MM.1S (cell line): ENCODE results near the gene PTPN2.
A peak's percentile ranks its signal among the peaks of the same experiment; 100 is the strongest.

Source experiments
- DNase-seq: peaks from one replicate; pipeline ENCODE4 v3.0.0-alpha.2; 2015
- H2AFZ ChIP-seq: fragments of 300-600 bp; sonication (generic); 2 replicates; pipeline ENCODE4 v1.6.0; 2016; ENCODE audit warnings: antibody characterized with exemption, low read length
- H3F3A ChIP-seq: fragments of 300-600 bp; sonication (generic); 2 replicates; pipeline ENCODE4 v1.6.1; 2016; ENCODE audit warnings: mild to moderate bottlenecking, antibody characterized with exemption, low read length, moderate library complexity, mixed read lengths; ENCODE audit not compliant: insufficient read depth
- H3K27ac ChIP-seq: fragments of 300-600 bp; sonication (generic); 2 replicates; pipeline ENCODE4 v1.5.1; 2016; ENCODE audit warnings: mild to moderate bottlenecking, low read length
- H3K27me3 ChIP-seq: fragments of 300-600 bp; sonication (generic); replicated peaks from 2 replicates; pipeline ENCODE4 v1.6.0; 2016; ENCODE audit warnings: low read length; ENCODE audit not compliant: insufficient read depth
- H3K36me3 ChIP-seq: fragments of 300-600 bp; sonication (generic); replicated peaks from 2 replicates; pipeline ENCODE4 v1.6.1; 2016; ENCODE audit warnings: mild to moderate bottlenecking, low read length, mixed read lengths; ENCODE audit not compliant: insufficient read depth
- H3K4me1 ChIP-seq: fragments of 300-600 bp; sonication (generic); 2 replicates; pipeline ENCODE4 v1.6.1; 2016; ENCODE audit warnings: low read length, mixed read lengths
- H3K4me2 ChIP-seq: fragments of 300-600 bp; sonication (generic); 2 replicates; pipeline ENCODE4 v1.6.0; 2016; ENCODE audit warnings: low read depth, low read length
- H3K4me3 ChIP-seq: fragments of 300-600 bp; sonication (generic); 2 replicates; pipeline ENCODE4 v1.5.1; 2016; ENCODE audit warnings: low read length, mixed read lengths
- H3K79me2 ChIP-seq: fragments of 300-600 bp; sonication (generic); 2 replicates; pipeline ENCODE4 v1.6.1; 2016; ENCODE audit warnings: mixed run types, low read length, mixed read lengths
- H3K9ac ChIP-seq: fragments of 300-600 bp; sonication (generic); 2 replicates; pipeline ENCODE4 v1.6.1; 2016; ENCODE audit warnings: low read length, mixed read lengths
- H3K9me2 ChIP-seq: fragments of 300-600 bp; sonication (generic); replicated peaks from 2 replicates; pipeline ENCODE4 v1.6.1; 2016; ENCODE audit warnings: mild to moderate bottlenecking, low read length, mixed read lengths; ENCODE audit not compliant: insufficient read depth
- H3K9me3 ChIP-seq: fragments of 300-600 bp; sonication (generic); replicated peaks from 2 replicates; pipeline ENCODE4 v1.6.1; 2016; ENCODE audit warnings: mild to moderate bottlenecking, low read length, mixed read lengths; ENCODE audit not compliant: insufficient read depth
- H4K20me1 ChIP-seq: fragments of 300-600 bp; sonication (generic); 2 replicates; pipeline ENCODE4 v1.6.1; 2016; ENCODE audit warnings: mild to moderate bottlenecking, low read length, moderate library complexity, mixed read lengths; ENCODE audit not compliant: insufficient read depth
- CTCF ChIP-seq: fragments of 300-600 bp; sonication (generic); IDR thresholded peaks from 2 replicates; pipeline ENCODE4 v1.5.1; 2016; ENCODE audit warnings: antibody characterized with exemption, low read length, mixed read lengths
- EZH2 ChIP-seq: fragments of 300-600 bp; sonication (generic); optimal IDR thresholded peaks from 2 replicates; pipeline ENCODE3; 2017; ENCODE audit warnings: low read depth, mild to moderate bottlenecking, antibody characterized with exemption, low read length, mixed read lengths
- EZH2phosphoT487 ChIP-seq: fragments of 300-600 bp; sonication (generic); IDR thresholded peaks from 2 replicates; pipeline ENCODE4 v1.6.1; 2018; ENCODE audit warnings: antibody characterized with exemption, low read length

Gene PTPN2

GRCh38 chr18:12750076-12750714 lies 133.8 kb downstream of the PTPN2 start:
- no peaks in the 10 kb centered on the region for H3K9me2 ChIP-seq
- H3K79me2 ChIP-seq = no peaks in the 10 kb centered on the region
- peak overlapping the region; percentile 15; the same call in 1 of the 2 replicates for H3K9ac ChIP-seq
- H2AFZ ChIP-seq = peak overlapping the region; percentile 84
- H3F3A ChIP-seq = peaks cover 12% of the 10 kb centered on the region
- no peaks in the 10 kb centered on the region for H3K36me3 ChIP-seq
- no peaks in the 10 kb centered on the region for H4K20me1 ChIP-seq
- no peaks in the 10 kb centered on the region for H3K9me3 ChIP-seq
- peak overlapping the region; percentile 11; the same call in 1 of the 2 replicates for H3K4me3 ChIP-seq
- DNase-seq = peak; percentile 94
- H3K4me1 ChIP-seq = peaks cover 15% of the 10 kb centered on the region
- peak overlapping the region; percentile 87 for H3K27ac ChIP-seq
- TF ChIP-seq EZH2 (no peak), EZH2phosphoT487 (no peak), CTCF (no peak)
- H3K4me2 ChIP-seq = peak overlapping the region; percentile 70
- no peaks in the 10 kb centered on the region for H3K27me3 ChIP-seq

GRCh38 chr18:12749121-12749520 lies 134.9 kb downstream of the PTPN2 start:
- no peak for TF ChIP-seq CTCF
- TF ChIP-seq EZH2phosphoT487 = no peak
- no peak for TF ChIP-seq EZH2
- Histone ChIP-seq H3K36me3 (no peaks in the 10 kb centered on the region), H3K27ac (no peak overlapping the region), H3K27me3 (no peaks in the 10 kb centered on the region), H3F3A (peaks cover 12% of the 10 kb centered on the region), H3K4me2 (no peak overlapping the region), H2AFZ (no peak overlapping the region), H3K4me1 (peaks cover 15% of the 10 kb centered on the region), H3K9me2 (no peaks in the 10 kb centered on the region), H3K9ac (no peak overlapping the region), H3K4me3 (no peak overlapping the region), H3K9me3 (no peaks in the 10 kb centered on the region), H3K79me2 (no peaks in the 10 kb centered on the region), H4K20me1 (no peaks in the 10 kb centered on the region)
- no peak for DNase-seq

- Histone ChIP-seq H3K27ac (no peak overlapping the region), H3K27me3 (no peaks in the 10 kb centered on the region), H3K9me2 (no peaks in the 10 kb centered on the region), H3F3A (peaks cover 12% of the 10 kb centered on the region), H3K4me3 (no peak overlapping the region), H3K9me3 (no peaks in the 10 kb centered on the region), H3K4me2 (no peak overlapping the region), H3K9ac (no peak overlapping the region), H3K36me3 (no peaks in the 10 kb centered on the region), H2AFZ (no peak overlapping the region), H3K4me1 (peaks cover 15% of the 10 kb centered on the region), H3K79me2 (no peaks in the 10 kb centered on the region), H4K20me1 (no peaks in the 10 kb centered on the region)
- no peak for DNase-seq
- TF ChIP-seq EZH2phosphoT487 (no peak), CTCF (no peak), EZH2 (no peak)
Observed at GRCh38 chr18:12748671-12749070, 135.4 kb downstream of the PTPN2 start.
